ENCODE results near the gene ADPRS. TPM values are rescaled to one million over a fixed set of nuclear protein-coding genes. Genes with fewer than 3 reads are reported as not detected.

ADPRS gene
- total and polyA plus RNA-seq, 2 experiments from 2014 or later: 22.6 to 46.6 TPM

- TF ChIP-seq, protein P1, sequence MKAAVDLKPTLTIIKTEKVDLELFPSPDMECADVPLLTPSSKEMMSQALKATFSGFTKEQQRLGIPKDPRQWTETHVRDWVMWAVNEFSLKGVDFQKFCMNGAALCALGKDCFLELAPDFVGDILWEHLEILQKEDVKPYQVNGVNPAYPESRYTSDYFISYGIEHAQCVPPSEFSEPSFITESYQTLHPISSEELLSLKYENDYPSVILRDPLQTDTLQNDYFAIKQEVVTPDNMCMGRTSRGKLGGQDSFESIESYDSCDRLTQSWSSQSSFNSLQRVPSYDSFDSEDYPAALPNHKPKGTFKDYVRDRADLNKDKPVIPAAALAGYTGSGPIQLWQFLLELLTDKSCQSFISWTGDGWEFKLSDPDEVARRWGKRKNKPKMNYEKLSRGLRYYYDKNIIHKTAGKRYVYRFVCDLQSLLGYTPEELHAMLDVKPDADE (IDR thresholded peaks at IDR 0.05): no peak
- TF ChIP-seq EZH2phosphoT487 (IDR thresholded peaks at IDR 0.05; ENCODE audit: unreplicated experiment) (no peak), NANOG (IDR thresholded peaks at IDR 0.05; ENCODE audit: borderline replicate concordance) (no peak), ZNF331 (CRISPR knock-in tag; IDR thresholded peaks at IDR 0.05; ENCODE audit: low read depth) (no peak), ZNF462 (CRISPR knock-in tag; IDR thresholded peaks at IDR 0.05) (no peak)
Observed at GRCh38 chr1:36092798-36093185, 4.1 kb downstream of the ADPRS start (continued).

DNA sequence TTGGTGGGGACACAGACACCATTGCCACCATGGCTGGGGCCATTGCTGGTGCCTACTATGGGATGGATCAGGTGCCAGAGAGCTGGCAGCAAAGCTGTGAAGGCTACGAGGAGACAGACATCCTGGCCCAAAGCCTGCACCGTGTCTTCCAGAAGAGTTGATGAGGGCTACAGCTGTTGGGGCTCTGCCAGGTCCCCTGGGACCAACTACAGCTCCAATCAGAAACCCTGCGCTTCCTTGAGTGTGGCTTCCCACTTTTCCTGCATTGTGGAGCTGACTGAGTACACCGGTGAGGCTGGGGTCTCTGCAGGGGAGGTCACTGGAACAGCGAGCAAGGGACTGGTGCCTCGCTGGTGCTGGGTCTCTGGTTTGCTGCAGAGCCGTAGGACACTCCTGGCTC, 4.5 kb downstream of the ADPRS start:
- 0 out of 2 replicates have a peak, but pooled peaks cover 16% of the 10 kb centered on the region for H3F3A ChIP-seq (replicated peaks; ENCODE audit: low read depth)
- no peak for DNase-seq (ENCODE audit: low spot score)
- H3K4me1 ChIP-seq (ENCODE audit: insufficient read depth): peaks cover 9% of the 10 kb centered on the region
- peaks cover 3% of the 10 kb centered on the region for H3K27me3 Mint-ChIP-seq (ENCODE audit: insufficient read depth, low read depth, poor library complexity)
- H3K36me3 Mint-ChIP-seq (ENCODE audit: low read depth): peaks cover 31% of the 10 kb centered on the region
- H3K4me2 ChIP-seq: no peak overlapping the region
- peaks cover 23% of the 10 kb centered on the region for H3K4me1 Mint-ChIP-seq
- no peaks in the 10 kb centered on the region for H3K9me2 ChIP-seq (ENCODE audit: insufficient read depth)
- no peak overlapping the region for H3K4me3 ChIP-seq
- H4K20me1 ChIP-seq (replicated peaks; ENCODE audit: insufficient read depth): peaks cover 3% of the 10 kb centered on the region; the same call in 1 of the 2 replicates
- H3K27ac Mint-ChIP-seq: no peak overlapping the region
- H3K4me3 Mint-ChIP-seq: no peak overlapping the region
- peaks cover 13% of the 10 kb centered on the region; the same call in 1 of the 2 replicates for H3K36me3 ChIP-seq (ENCODE audit: insufficient read depth)
- H2AFZ ChIP-seq: no peak overlapping the region
- H3K27ac ChIP-seq (ENCODE audit: low read depth): no peak overlapping the region
- H3K9me3 Mint-ChIP-seq: no peaks in the 10 kb centered on the region; the same call in 2 of the 3 replicates
- peaks cover 13% of the 10 kb centered on the region for H3K79me2 ChIP-seq (replicated peaks; ENCODE audit: insufficient read depth)
- ATAC-seq: no peak
- no peaks in the 10 kb centered on the region for H3K27me3 ChIP-seq (ENCODE audit: insufficient read depth)
- TF ChIP-seq CREB1 (CRISPR knock-in tag; IDR thresholded peaks at IDR 0.05; ENCODE audit: low read depth) (no peak), ZNF114 (CRISPR knock-in tag; IDR thresholded peaks at IDR 0.05) (no peak), POLR2AphosphoS5 (IDR thresholded peaks at IDR 0.05; ENCODE audit: low read depth) (no peak), EZH2phosphoT487 (IDR thresholded peaks at IDR 0.05; ENCODE audit: unreplicated experiment) (no peak), EZH2 (IDR thresholded peaks at IDR 0.05; ENCODE audit: low read depth, unreplicated experiment) (no peak), STAT1 (IDR thresholded peaks at IDR 0.05; ENCODE audit: unreplicated experiment) (no peak)
- TF ChIP-seq, protein P2, sequence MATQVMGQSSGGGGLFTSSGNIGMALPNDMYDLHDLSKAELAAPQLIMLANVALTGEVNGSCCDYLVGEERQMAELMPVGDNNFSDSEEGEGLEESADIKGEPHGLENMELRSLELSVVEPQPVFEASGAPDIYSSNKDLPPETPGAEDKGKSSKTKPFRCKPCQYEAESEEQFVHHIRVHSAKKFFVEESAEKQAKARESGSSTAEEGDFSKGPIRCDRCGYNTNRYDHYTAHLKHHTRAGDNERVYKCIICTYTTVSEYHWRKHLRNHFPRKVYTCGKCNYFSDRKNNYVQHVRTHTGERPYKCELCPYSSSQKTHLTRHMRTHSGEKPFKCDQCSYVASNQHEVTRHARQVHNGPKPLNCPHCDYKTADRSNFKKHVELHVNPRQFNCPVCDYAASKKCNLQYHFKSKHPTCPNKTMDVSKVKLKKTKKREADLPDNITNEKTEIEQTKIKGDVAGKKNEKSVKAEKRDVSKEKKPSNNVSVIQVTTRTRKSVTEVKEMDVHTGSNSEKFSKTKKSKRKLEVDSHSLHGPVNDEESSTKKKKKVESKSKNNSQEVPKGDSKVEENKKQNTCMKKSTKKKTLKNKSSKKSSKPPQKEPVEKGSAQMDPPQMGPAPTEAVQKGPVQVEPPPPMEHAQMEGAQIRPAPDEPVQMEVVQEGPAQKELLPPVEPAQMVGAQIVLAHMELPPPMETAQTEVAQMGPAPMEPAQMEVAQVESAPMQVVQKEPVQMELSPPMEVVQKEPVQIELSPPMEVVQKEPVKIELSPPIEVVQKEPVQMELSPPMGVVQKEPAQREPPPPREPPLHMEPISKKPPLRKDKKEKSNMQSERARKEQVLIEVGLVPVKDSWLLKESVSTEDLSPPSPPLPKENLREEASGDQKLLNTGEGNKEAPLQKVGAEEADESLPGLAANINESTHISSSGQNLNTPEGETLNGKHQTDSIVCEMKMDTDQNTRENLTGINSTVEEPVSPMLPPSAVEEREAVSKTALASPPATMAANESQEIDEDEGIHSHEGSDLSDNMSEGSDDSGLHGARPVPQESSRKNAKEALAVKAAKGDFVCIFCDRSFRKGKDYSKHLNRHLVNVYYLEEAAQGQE (IDR thresholded peaks at IDR 0.05; ENCODE audit: unreplicated experiment): no peak
- TF ChIP-seq, protein P1 (IDR thresholded peaks at IDR 0.05): no peak

Measured in GM23338 (cell line).